Activated naive CD8-positive, alpha-beta T cell treated with anti-CD3 and anti-CD28 coated beads for 36 hours (primary cell): ENCODE measurements around the gene ITLN1. TPM values are rescaled to one million over a fixed set of nuclear protein-coding genes. Genes with fewer than 3 reads are reported as not detected.
"Not testable (repeated sequence)": the region's sequence is repeated elsewhere in the genome, so short reads cannot be mapped to it uniquely, and the experiment has no call there.

Source experiments
- DNase-seq: peaks from one replicate; pipeline ENCODE4 v3.0.0; 2021
- H3K27ac Mint-ChIP-seq: one replicate; pipeline ENCODE4 v1.8.0; 2022; ENCODE audit warnings: mild to moderate bottlenecking, moderate library complexity, mixed read lengths
- H3K27me3 Mint-ChIP-seq: one replicate; pipeline ENCODE4 v1.8.0; 2022; ENCODE audit warnings: mild to moderate bottlenecking, mixed read lengths
- H3K36me3 Mint-ChIP-seq: one replicate; pipeline ENCODE4 v1.8.0; 2021; ENCODE audit warnings: mild to moderate bottlenecking, mixed read lengths
- H3K4me1 Mint-ChIP-seq: one replicate; pipeline ENCODE4 v1.8.0; 2021; ENCODE audit warnings: mixed read lengths
- H3K4me3 Mint-ChIP-seq: one replicate; pipeline ENCODE4 v1.8.0; 2022; ENCODE audit warnings: mild to moderate bottlenecking, moderate library complexity, mixed read lengths
- H3K9me3 Mint-ChIP-seq: one replicate; pipeline ENCODE4 v1.8.0; 2022; ENCODE audit warnings: mixed read lengths
- total RNA-seq, 2 experiments: library from RNA; stranded (reverse); gene quantifications; one replicate each; pipeline ENCODE4 v1.2.3, GENCODE V29; 2021

The ITLN1 gene
- not detected for total RNA-seq

DNA sequence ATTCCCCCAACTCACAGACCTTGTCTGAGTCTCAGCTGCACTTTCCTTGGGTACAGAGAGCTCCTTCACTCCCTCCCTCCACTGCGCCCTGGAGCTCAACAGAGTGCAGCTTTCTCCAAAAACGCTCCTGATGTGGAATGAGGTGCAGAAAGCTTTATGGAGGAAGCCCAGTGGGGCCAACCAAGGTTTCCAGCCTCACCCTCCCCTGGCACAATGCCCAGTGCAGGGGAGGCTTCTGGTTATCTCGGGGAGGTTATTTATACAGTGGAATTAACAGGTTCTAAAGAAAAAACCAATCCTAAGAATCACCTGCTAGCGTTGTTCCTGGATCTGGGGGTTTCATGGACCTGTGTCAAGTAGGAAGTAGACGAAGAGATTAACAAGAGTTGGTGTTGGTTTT is at the start of gene ITLN1:
ITLN1 (minus strand) TSS at position 139 of the 400 bp plus-strand sequence. CDS start 303 bp downstream, outside the sequence.
- Mint-ChIP-seq H3K4me3 (no peak within 1 kb of the TSS), H3K36me3 (no peaks in the 10 kb centered on the region), H3K4me1 (peaks cover 7% of the 10 kb centered on the region), H3K9me3 (no peaks in the 10 kb centered on the region), H3K27ac (no peak within 1 kb of the TSS), H3K27me3 (peaks cover 4% of the 10 kb centered on the region)
- DNase-seq, result no peak

DNA sequence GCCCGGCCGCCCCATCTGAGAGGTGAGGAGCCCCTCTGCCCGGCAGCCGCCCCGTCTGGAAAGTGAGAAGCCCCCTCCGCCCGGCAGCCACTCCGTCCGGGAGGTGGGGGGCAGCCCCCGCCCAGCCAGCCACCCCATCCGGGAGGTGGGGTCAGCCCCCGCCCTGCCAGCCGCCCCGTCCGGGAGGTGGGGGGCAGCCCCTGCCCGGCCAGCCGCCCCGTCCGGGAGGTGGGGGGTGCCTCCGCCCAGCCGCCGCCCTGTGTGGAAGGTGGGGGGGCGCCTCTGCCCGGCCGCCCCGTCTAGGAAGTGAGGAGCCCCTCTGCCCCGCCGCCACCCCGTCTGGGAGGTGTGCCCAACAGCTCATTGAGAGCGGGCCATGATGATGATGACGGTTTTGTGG is 48.3 kb upstream of the ITLN1 start:
- DNase-seq, H3K9me3 Mint-ChIP-seq, H3K4me1 Mint-ChIP-seq, H3K36me3 Mint-ChIP-seq, H3K27me3 Mint-ChIP-seq, H3K4me3 Mint-ChIP-seq, H3K27ac Mint-ChIP-seq: not testable (repeated sequence)

DNA sequence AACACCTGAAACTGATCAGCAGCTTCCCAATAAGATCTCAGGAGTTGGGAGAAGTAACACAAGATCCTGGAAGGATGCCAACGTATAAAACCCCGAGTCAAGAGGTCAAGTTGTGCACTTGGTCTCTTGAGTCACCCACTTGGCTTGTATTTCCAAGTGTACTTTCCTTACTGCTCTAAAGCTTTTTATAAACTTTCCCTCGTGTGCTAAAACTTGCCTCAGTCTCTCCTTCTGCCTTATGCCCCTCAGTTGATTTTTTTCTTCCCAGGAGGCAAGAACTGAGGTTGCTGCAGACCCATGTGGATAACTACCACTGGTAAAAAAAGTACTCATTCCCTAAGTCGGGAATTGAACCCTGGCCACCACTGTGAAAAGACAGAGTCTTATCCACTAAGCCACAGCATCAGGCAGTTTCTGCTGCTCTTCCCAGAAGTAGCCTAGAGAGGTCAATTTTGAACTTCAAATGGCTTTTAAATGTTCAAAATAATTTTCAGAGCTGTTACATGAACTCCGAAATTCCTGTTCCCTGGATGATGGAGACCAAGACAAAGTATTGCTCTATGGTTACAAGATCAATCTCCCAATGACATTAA is 40.8 kb upstream of the ITLN1 start:
- H3K4me1 Mint-ChIP-seq, result no peaks in the 10 kb centered on the region
- H3K27ac Mint-ChIP-seq, result no peak overlapping the region
- H3K36me3 Mint-ChIP-seq, result peaks cover 5% of the 10 kb centered on the region
- no peak for DNase-seq
- peaks cover 17% of the 10 kb centered on the region for H3K9me3 Mint-ChIP-seq
- no peak overlapping the region for H3K4me3 Mint-ChIP-seq
- H3K27me3 Mint-ChIP-seq, result no peaks in the 10 kb centered on the region

DNA sequence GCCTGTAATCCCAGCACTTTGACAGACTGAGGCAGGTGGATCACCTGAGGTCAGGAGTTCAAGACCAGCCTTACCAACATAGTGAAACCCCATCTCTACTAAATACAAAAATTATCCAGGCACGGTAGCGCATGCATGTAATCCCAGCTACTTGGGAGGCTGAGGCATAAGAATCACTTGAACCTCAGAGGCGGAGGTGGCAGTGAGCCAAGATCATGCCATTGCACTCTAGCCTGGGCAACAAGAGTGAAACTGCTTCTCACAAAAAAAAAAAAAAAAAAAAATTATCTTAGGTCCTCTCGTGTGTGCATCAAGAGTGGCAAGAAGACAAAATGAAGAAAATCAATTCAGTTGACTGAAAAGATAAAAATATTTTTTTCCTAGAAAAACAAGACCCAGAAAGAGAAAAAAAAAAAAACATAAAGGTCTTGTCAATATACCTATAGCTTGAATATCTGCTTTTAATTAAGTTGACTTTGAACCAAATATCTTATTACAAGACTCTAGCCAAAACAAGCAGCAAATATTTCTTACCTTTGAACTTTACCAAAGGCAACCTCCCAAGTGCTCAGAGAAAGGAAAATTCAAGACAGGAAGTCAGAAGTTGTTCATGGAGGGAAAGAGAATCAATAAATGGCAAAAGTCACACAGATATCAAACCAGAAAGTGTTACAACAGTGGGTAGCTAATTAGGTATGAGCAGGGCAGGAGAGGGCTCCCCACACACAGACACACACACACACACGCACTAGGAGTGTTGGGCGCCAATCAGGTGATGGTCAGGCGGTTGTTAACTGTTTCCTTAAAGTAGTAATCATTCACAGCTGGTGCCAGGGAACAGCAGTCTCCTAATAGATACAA is 40.0 kb upstream of the ITLN1 start:
- Mint-ChIP-seq H3K4me3 (no peak overlapping the region), H3K27me3 (no peaks in the 10 kb centered on the region), H3K36me3 (peaks cover 5% of the 10 kb centered on the region), H3K9me3 (peaks cover 20% of the 10 kb centered on the region), H3K4me1 (no peaks in the 10 kb centered on the region), H3K27ac (no peak overlapping the region)
- no peak for DNase-seq

DNA sequence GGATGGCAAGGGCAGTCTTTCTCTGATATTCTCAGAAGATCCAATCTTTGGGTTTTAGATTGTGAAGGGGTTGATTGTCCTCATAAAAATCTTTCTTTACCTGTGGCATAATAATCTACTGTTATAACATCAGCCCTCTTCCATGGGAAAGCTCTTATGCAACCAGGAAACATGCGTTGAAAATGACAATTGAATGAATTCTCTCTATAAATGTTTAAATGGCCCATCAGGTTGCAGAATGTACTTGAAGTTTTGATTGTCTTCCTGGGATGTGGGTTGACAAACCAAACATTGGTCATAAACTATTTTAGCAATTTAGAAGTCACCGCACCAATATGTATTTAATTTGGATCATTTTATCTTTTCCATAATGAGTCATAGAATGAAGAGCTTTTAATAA is 31.7 kb upstream of the ITLN1 start:
- Mint-ChIP-seq H3K4me1 (no peaks in the 10 kb centered on the region), H3K36me3 (no peaks in the 10 kb centered on the region), H3K27me3 (peaks cover 6% of the 10 kb centered on the region), H3K4me3 (no peak overlapping the region), H3K9me3 (peaks cover 6% of the 10 kb centered on the region), H3K27ac (no peak overlapping the region)
- no peak for DNase-seq

DNA sequence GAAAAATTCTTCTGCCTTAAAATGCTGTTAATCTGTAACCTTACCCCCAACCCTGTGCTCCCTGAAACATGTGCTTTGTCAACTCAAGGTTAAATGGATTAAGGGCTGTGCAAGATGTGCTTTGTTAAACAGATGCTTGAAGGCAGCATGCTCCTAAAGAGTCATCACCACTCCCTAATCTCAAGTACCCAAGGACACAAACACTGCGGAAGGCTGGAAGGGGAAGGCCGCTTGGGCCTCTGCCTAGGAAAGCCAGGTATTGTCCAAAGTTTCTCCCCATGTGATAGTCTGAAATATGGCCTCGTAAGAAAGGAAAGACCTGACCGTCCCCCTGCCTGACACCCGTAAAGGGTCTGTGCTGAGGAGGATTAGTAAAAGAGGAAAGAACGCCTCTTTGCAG is 28.2 kb upstream of the ITLN1 start:
- H3K4me3 Mint-ChIP-seq, DNase-seq, H3K36me3 Mint-ChIP-seq, H3K27me3 Mint-ChIP-seq, H3K9me3 Mint-ChIP-seq, H3K27ac Mint-ChIP-seq, H3K4me1 Mint-ChIP-seq: not testable (repeated sequence)

DNA sequence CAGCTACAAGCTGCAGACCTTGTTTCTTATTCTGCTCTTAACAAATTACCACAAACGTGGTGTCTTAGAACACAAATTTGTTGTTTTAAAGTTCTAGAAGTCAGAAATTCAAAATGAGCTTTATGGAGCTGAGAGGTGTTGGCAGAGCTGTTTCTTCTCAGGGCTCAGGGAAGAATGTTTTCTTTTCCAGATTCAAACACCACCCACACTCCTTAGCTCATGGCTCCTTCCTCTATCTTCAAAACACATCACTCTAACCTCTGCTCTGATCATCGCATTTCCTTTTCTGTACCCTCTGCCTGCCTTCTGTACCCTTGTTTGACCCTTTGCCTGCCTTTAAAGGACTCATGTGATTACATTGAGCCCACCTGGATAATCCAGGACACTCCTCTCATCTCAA is 26.9 kb upstream of the ITLN1 start:
- Mint-ChIP-seq H3K4me1 (no peaks in the 10 kb centered on the region), H3K9me3 (no peaks in the 10 kb centered on the region), H3K27ac (no peak overlapping the region), H3K36me3 (no peaks in the 10 kb centered on the region), H3K4me3 (no peak overlapping the region), H3K27me3 (no peaks in the 10 kb centered on the region)
- DNase-seq, result no peak

DNA sequence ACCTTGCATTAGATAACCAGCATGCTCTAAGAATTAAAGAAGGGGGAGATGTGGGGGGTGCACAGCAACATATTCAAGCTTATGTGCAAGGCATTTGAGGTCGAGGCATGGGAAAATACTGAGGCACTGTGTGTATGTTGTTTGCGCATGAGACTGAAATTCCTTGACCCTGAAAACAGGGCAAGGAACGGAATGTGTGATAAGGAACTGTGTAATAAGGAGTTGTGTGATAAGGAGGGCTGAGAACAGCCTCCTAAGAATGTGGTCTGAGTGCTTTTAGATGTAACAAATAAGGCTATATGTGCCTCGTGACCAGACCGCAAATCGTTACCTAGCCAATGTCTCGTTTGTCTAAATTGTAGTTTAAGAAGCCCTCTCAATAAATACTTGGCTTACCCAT is 26.5 kb upstream of the ITLN1 start:
- Mint-ChIP-seq H3K4me1 (no peaks in the 10 kb centered on the region), H3K27ac (no peak overlapping the region), H3K9me3 (no peaks in the 10 kb centered on the region), H3K4me3 (no peak overlapping the region), H3K36me3 (no peaks in the 10 kb centered on the region), H3K27me3 (no peaks in the 10 kb centered on the region)
- DNase-seq, result no peak

DNA sequence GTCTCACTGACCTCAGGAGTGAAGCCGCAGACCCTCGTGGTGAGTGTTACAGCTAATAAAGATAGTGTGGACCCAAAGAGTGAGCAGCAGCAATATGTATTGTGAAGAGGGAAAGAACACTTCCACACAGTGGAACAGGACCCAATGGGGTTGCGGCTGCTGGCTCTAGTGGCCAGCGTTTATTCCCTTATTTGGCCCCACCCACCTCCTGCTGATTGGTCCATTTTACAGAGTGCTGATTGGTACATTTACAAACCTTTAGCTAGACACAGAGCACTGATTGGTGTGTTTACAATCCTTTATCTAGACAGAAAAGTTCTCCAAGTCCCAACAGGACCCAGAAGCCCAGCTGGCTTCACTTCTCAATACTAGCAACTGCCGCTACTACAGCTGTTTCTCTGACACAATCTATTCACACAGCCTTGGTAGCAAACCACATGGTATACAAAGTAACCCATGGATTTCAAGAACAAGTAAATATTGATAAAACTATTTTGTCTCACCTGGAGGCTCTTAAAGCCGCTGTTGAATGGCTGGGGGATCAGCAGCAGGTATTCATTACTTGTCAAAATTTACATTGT is 25.3 kb upstream of the ITLN1 start:
- no peaks in the 10 kb centered on the region for H3K27me3 Mint-ChIP-seq
- no peaks in the 10 kb centered on the region for H3K36me3 Mint-ChIP-seq
- no peak overlapping the region for H3K27ac Mint-ChIP-seq
- no peak for DNase-seq
- no peaks in the 10 kb centered on the region for H3K9me3 Mint-ChIP-seq
- no peaks in the 10 kb centered on the region for H3K4me1 Mint-ChIP-seq
- no peak overlapping the region for H3K4me3 Mint-ChIP-seq

DNA sequence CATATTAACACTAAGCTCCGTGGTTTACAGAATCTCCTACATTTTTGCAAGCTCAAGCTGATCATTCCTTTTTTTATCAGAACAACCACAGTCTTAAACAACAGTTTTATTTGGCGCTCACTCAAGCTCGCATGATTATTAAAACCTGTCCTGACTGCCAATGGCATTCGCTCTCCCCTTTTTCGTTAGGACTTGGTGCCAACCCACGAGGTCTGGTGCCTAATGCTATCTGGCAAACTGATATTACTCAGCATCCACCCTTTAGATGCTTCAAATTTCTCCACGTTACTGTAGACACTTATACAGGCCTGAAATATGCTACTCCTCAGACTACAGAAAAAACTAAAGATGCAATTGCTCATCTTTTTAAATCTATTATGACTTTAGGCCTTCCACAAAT is 23.0 kb upstream of the ITLN1 start:
- Mint-ChIP-seq H3K9me3 (no peaks in the 10 kb centered on the region), H3K36me3 (no peaks in the 10 kb centered on the region), H3K27ac (no peak overlapping the region), H3K27me3 (no peaks in the 10 kb centered on the region), H3K4me3 (no peak overlapping the region), H3K4me1 (no peaks in the 10 kb centered on the region)
- DNase-seq, result no peak

DNA sequence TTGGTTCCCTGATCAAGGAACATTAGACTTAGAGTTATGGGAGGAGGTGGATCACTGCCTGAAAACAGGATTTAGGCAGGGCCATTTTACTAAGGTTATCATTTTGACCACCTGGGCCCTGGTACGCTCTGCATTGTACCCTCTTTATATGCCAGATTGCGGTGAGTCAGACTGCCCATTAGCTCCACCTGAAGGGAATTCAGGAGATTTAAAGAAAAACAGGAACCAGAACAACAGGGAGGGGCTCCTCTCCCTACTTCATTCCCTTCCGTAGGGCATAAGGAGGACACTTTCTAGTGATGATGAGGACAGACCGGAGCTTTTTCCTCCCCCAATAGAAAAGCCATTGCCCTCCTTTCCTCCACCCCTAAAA is 20.6 kb upstream of the ITLN1 start:
- H3K36me3 Mint-ChIP-seq, result no peaks in the 10 kb centered on the region
- H3K27ac Mint-ChIP-seq, result no peak overlapping the region
- H3K9me3 Mint-ChIP-seq, result no peaks in the 10 kb centered on the region
- no peak for DNase-seq
- H3K4me3 Mint-ChIP-seq, result no peak overlapping the region
- H3K4me1 Mint-ChIP-seq, result no peaks in the 10 kb centered on the region
- H3K27me3 Mint-ChIP-seq, result no peaks in the 10 kb centered on the region

DNA sequence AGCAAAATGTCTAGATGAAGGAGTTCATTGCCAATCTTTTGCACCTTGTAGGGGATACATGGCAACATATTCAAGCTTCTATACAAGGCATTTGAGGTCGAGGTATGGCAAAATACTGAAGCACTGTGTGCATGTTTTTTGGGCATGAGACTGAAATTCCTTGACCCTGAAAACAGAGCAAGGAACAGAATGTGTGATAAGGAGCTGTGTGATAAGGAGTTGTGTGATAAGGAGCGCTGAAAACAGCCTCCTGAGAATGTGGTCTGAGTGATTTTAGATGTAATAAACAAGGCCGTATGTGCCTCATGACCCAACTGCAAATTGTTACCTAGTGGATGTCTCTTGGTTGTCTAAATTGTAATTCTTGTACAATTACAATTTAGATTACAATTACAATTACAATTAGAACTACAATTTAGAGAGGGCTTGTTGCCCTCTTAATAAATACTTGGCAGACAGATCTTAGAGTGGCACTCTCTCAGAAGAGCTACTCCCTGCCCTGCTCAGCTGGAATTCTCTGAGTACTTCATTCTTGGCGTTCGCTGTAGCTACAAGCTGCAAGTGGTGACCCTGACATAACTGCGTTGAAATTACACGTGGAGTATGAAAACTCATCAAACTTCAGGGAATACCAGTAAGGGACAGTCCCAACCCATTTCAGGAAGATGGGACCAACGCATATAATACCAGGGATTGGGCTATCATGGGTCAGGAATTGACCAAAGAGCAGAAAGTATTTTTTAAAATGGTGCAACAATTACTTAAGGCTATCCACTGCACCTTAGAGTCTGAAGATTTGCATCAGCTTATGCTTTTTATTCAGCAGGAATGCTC is 20.0 kb upstream of the ITLN1 start:
- H3K36me3 Mint-ChIP-seq, result no peaks in the 10 kb centered on the region
- H3K9me3 Mint-ChIP-seq, result peaks cover 2% of the 10 kb centered on the region
- H3K27ac Mint-ChIP-seq, result no peak overlapping the region
- DNase-seq, result no peak
- H3K4me1 Mint-ChIP-seq, result no peaks in the 10 kb centered on the region
- H3K27me3 Mint-ChIP-seq, result no peaks in the 10 kb centered on the region
- no peak overlapping the region for H3K4me3 Mint-ChIP-seq

DNA sequence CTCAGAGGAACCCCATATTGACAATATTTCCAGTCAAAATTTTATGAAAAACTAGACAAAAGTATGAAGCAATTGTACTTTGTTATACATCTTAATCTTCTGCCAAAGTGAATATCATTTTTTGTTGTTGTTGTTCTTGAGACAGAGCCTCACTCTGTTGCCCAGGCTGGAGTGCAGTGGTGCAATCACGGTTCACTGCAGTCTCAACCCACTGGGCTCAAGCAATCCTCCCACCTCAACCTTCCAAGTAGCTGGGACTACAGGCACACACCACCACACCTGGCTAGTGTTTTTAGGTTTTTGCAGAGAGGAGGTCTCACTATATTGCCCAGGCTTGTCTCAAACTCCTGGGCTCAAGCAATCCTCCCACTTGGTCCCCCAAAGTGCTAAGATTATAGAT is 17.3 kb upstream of the ITLN1 start:
- H3K9me3 Mint-ChIP-seq, H3K36me3 Mint-ChIP-seq, DNase-seq, H3K27ac Mint-ChIP-seq, H3K27me3 Mint-ChIP-seq, H3K4me1 Mint-ChIP-seq, H3K4me3 Mint-ChIP-seq: not testable (repeated sequence)

DNA sequence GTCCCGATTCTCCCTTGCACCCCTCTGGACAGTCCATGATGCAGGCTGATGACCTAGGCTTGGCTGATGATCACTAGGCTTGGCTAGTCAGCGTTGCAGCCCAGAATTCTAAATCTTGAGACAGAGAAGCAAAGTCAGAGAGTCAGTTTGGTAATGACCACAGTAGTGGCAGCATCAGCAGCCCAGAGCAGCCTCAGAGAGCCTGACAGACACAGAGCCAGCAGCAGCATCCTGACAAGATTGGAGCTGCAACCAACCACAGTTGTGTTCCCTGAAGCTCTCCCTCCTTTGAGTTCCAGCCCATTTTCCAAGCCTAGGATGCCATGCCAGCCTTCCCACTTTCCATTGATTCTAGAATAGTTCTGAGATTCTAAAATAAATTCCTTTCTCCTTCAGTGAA is 16.8 kb upstream of the ITLN1 start:
- Mint-ChIP-seq H3K36me3 (no peaks in the 10 kb centered on the region), H3K4me1 (no peaks in the 10 kb centered on the region), H3K9me3 (peaks cover 2% of the 10 kb centered on the region), H3K27ac (no peak overlapping the region), H3K27me3 (no peaks in the 10 kb centered on the region), H3K4me3 (no peak overlapping the region)
- no peak for DNase-seq

DNA sequence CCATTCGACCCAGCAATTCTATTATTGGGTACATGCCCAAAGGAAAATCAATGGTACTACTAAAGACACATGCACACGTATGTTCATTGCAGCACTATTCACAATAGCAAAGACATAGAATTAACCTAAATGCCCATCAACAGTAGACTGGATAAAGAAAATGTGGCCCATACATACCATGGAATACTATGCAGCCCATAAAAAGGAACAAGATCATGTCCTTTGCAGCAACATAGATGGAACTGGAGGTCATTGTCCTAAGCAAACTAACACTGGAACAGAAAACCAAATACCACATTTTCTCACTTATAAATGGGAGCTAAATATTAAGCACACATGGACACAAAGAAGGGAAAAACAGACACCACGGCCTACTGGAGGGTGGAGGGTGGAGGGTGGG is 15.7 kb upstream of the ITLN1 start:
- not testable (repeated sequence) for H3K36me3 Mint-ChIP-seq, H3K4me1 Mint-ChIP-seq, H3K4me3 Mint-ChIP-seq, DNase-seq, H3K27ac Mint-ChIP-seq, H3K27me3 Mint-ChIP-seq, H3K9me3 Mint-ChIP-seq
